Limb (tissue), 2 donors: ENCODE measurements around the gene MAST4.

ENCODE experiments used
- DNase-seq, 2 donors: peaks; one replicate each; pipeline ENCODE4 v3.0.0-alpha.2; 2016; ENCODE audit errors: extremely low spot score in 2 of 2

Gene MAST4

GRCh38 chr5:66903218-66903617, 307.0 kb downstream of the MAST4 start:
- no peak for DNase-seq

GRCh38 chr5:66903709-66904108, 307.5 kb downstream of the MAST4 start:
- no peak for DNase-seq

- no peak for DNase-seq
Observed at GRCh38 chr5:66904189-66904588, 308.0 kb downstream of the MAST4 start.

GRCh38 chr5:66906021-66906420, 309.8 kb downstream of the MAST4 start:
- no peak for DNase-seq

GRCh38 chr5:66908230-66908629, 312.0 kb downstream of the MAST4 start:
- no peak for DNase-seq

GRCh38 chr5:66909364-66909763, 313.2 kb downstream of the MAST4 start:
- no peak for DNase-seq

- DNase-seq: no peak
Observed at GRCh38 chr5:66912787-66913186, 316.6 kb downstream of the MAST4 start.

GRCh38 chr5:66915531-66915930, 319.3 kb downstream of the MAST4 start:
- no peak for DNase-seq

- DNase-seq: no peak
Observed at GRCh38 chr5:66922881-66923280, 326.7 kb downstream of the MAST4 start.

GRCh38 chr5:66923457-66923856, 327.3 kb downstream of the MAST4 start:
- no peak for DNase-seq

- no peak for DNase-seq
Observed at GRCh38 chr5:66923922-66924321, 327.7 kb downstream of the MAST4 start.

GRCh38 chr5:66927140-66927539, 330.9 kb downstream of the MAST4 start:
- DNase-seq: no peak

- DNase-seq: no peak
Observed at GRCh38 chr5:66929281-66929680, 333.1 kb downstream of the MAST4 start.

GRCh38 chr5:66929995-66930394, 333.8 kb downstream of the MAST4 start:
- DNase-seq: no peak

- no peak for DNase-seq
Observed at GRCh38 chr5:66931651-66932050, 335.5 kb downstream of the MAST4 start.

GRCh38 chr5:66932457-66932856, 336.3 kb downstream of the MAST4 start:
- no peak for DNase-seq

- no peak for DNase-seq
Observed at GRCh38 chr5:66933066-66933465, 336.9 kb downstream of the MAST4 start.

GRCh38 chr5:66939094-66939493, 342.9 kb downstream of the MAST4 start:
- no peak for DNase-seq

- no peak for DNase-seq
Observed at GRCh38 chr5:66945389-66946349, 349.5 kb downstream of the MAST4 start.

- DNase-seq: no peak
Observed at GRCh38 chr5:66947458-66947857, 351.3 kb downstream of the MAST4 start.

GRCh38 chr5:66949066-66949465, 352.9 kb downstream of the MAST4 start:
- no peak for DNase-seq

GRCh38 chr5:66952153-66952552, 356.0 kb downstream of the MAST4 start:
- no peak for DNase-seq

- no peak for DNase-seq
Observed at GRCh38 chr5:66956439-66956838, 360.2 kb downstream of the MAST4 start.
